ENCODE measurements around the gene PLXNA2. TPM values are rescaled to one million over a fixed set of nuclear protein-coding genes. Genes with fewer than 3 reads are reported as not detected.
A peak's percentile ranks its signal among the peaks of the same experiment; 100 is the strongest.

PLXNA2 gene
- total RNA-seq, 1 donor from 2014 or later, result 37.9 TPM

- DNase-seq (ENCODE audit: low spot score in 2 of 2) (no peak), FAIRE-seq (no peak)
Measured at GRCh38 chr1:208225954-208226937, 17.9 kb downstream of the PLXNA2 start.

- no peak for FAIRE-seq
Measured at GRCh38 chr1:208224192-208224713, 19.9 kb downstream of the PLXNA2 start.

GRCh38 chr1:208223136-208223535 lies 21.0 kb downstream of the PLXNA2 start:
- DNase-seq (ENCODE audit: low spot score in 2 of 2), result no peak

More at GRCh38 chr1:208224192-208224713, 19.9 kb downstream of the PLXNA2 start:
- DNase-seq (ENCODE audit: low spot score in 2 of 2), result no peak

GRCh38 chr1:208222376-208223126 lies 21.6 kb downstream of the PLXNA2 start:
- DNase-seq (ENCODE audit: low spot score in 2 of 2), result no peak
- no peak for FAIRE-seq

More at GRCh38 chr1:208223136-208223535, 21.0 kb downstream of the PLXNA2 start:
- FAIRE-seq, result no peak

- no peak for DNase-seq (ENCODE audit: low spot score in 2 of 2)
- no peak for FAIRE-seq
Measured at GRCh38 chr1:208221291-208221622, 22.9 kb downstream of the PLXNA2 start.

GRCh38 chr1:208219659-208220282 lies 24.4 kb downstream of the PLXNA2 start:
- FAIRE-seq (no peak), DNase-seq (ENCODE audit: low spot score in 2 of 2) (peak in 1 of 2 donors; percentile 42)

- DNase-seq (ENCODE audit: low spot score in 2 of 2) (no peak), FAIRE-seq (no peak)
Measured at GRCh38 chr1:208219098-208219658, 25.0 kb downstream of the PLXNA2 start.

GRCh38 chr1:208218237-208219097 lies 25.7 kb downstream of the PLXNA2 start:
- DNase-seq (ENCODE audit: low spot score in 2 of 2), result no peak
- FAIRE-seq, result no peak

GRCh38 chr1:208217781-208218180 lies 26.4 kb downstream of the PLXNA2 start:
- FAIRE-seq (no peak), DNase-seq (ENCODE audit: low spot score in 2 of 2) (no peak)

- DNase-seq (ENCODE audit: low spot score in 2 of 2) (no peak), FAIRE-seq (no peak)
Measured at GRCh38 chr1:208216806-208217205, 27.4 kb downstream of the PLXNA2 start.

GRCh38 chr1:208216062-208216461 lies 28.1 kb downstream of the PLXNA2 start:
- FAIRE-seq (no peak), DNase-seq (ENCODE audit: low spot score in 2 of 2) (no peak)

- FAIRE-seq (no peak), DNase-seq (ENCODE audit: low spot score in 2 of 2) (no peak)
Measured at GRCh38 chr1:208215393-208215792, 28.8 kb downstream of the PLXNA2 start.

- DNase-seq (ENCODE audit: low spot score in 2 of 2), result no peak
- FAIRE-seq, result no peak
Measured at GRCh38 chr1:208213786-208214185, 30.4 kb downstream of the PLXNA2 start.

- FAIRE-seq, result no peak
- no peak for DNase-seq (ENCODE audit: low spot score in 2 of 2)
Measured at GRCh38 chr1:208212893-208213292, 31.3 kb downstream of the PLXNA2 start.

GRCh38 chr1:208211921-208212843 lies 32.0 kb downstream of the PLXNA2 start:
- DNase-seq (ENCODE audit: low spot score in 2 of 2), result no peak
- FAIRE-seq, result no peak

- DNase-seq (ENCODE audit: low spot score in 2 of 2), result no peak
- no peak for FAIRE-seq
Measured at GRCh38 chr1:208209896-208210589, 34.1 kb downstream of the PLXNA2 start.

GRCh38 chr1:208209286-208209685 lies 34.9 kb downstream of the PLXNA2 start:
- no peak for DNase-seq (ENCODE audit: low spot score in 2 of 2)

GRCh38 chr1:208208132-208208487 lies 36.1 kb downstream of the PLXNA2 start:
- FAIRE-seq (no peak), DNase-seq (ENCODE audit: low spot score in 2 of 2) (no peak)

More at GRCh38 chr1:208209286-208209685, 34.9 kb downstream of the PLXNA2 start:
- FAIRE-seq, result no peak

Data from frontal cortex (tissue), 4 donors.